HG02943 (cell line): ENCODE measurements around the gene TNMD.
"Not testable (repeated sequence)": the region's sequence is repeated elsewhere in the genome, so short reads cannot be mapped to it uniquely, and the experiment has no call there.

Experiments used
- ATAC-seq: cut with Tn5 transposase; IDR thresholded peaks from one replicate; pipeline ENCODE4 v1.9.1; 2021; ENCODE audit warnings: mild to moderate bottlenecking, low read depth, moderate library complexity; ENCODE audit not compliant: unreplicated experiment

TNMD gene

GRCh38 chrX:100584611-100585010 is at the start of gene TNMD:
TSS of gene TNMD (plus strand) at chrX:100584936. CDS start at chrX:100585019, 83 bp downstream.
- no peak for ATAC-seq

GRCh38 chrX:100565534-100565933 is 19.2 kb upstream of the TNMD start:
- not testable (repeated sequence) for ATAC-seq

- ATAC-seq, result no peak
Observed at GRCh38 chrX:100586747-100587146, 2.0 kb downstream of the TNMD start.

GRCh38 chrX:100587861-100588260 is 3.1 kb downstream of the TNMD start:
- no peak for ATAC-seq

GRCh38 chrX:100591256-100592051 is 6.7 kb downstream of the TNMD start:
- no peak for ATAC-seq

GRCh38 chrX:100593126-100593525 is 8.4 kb downstream of the TNMD start:
- no peak for ATAC-seq

- no peak for ATAC-seq
Observed at GRCh38 chrX:100593581-100593980, 8.8 kb downstream of the TNMD start.

- ATAC-seq, result no peak
Observed at GRCh38 chrX:100596601-100597000, 11.9 kb downstream of the TNMD start.

GRCh38 chrX:100599456-100599855 is 14.7 kb downstream of the TNMD start:
- ATAC-seq, result no peak

GRCh38 chrX:100600340-100600739 is 15.6 kb downstream of the TNMD start:
- ATAC-seq, result no peak

GRCh38 chrX:100600758-100601157 is 16.0 kb downstream of the TNMD start:
- ATAC-seq, result no peak

GRCh38 chrX:100606753-100607152 is 22.0 kb downstream of the TNMD start:
- no peak for ATAC-seq

- ATAC-seq, result no peak
Observed at GRCh38 chrX:100609591-100609990, 24.9 kb downstream of the TNMD start.

- ATAC-seq, result no peak
Observed at GRCh38 chrX:100611951-100612350, 27.2 kb downstream of the TNMD start.

- ATAC-seq, result peak; percentile 91
Observed at GRCh38 chrX:100615005-100615404, 30.3 kb downstream of the TNMD start.

GRCh38 chrX:100623001-100623400 is 38.3 kb downstream of the TNMD start:
- no peak for ATAC-seq

- ATAC-seq, result peak; percentile 93
Observed at GRCh38 chrX:100625985-100626491, 41.3 kb downstream of the TNMD start.

GRCh38 chrX:100635040-100635439 is 50.3 kb downstream of the TNMD start:
- ATAC-seq, result no peak

- no peak for ATAC-seq
Observed at GRCh38 chrX:100635989-100636320, 51.2 kb downstream of the TNMD start.

GRCh38 chrX:100636321-100636991 is 51.7 kb downstream of the TNMD start, which contains the start of gene TSPAN6:
TSS of gene TSPAN6 (minus strand) at chrX:100636806. CDS start at chrX:100636694, 112 bp downstream.
- no peak for ATAC-seq

- ATAC-seq, result no peak
Observed at GRCh38 chrX:100642290-100642689, 57.6 kb downstream of the TNMD start.

GRCh38 chrX:100643212-100643611 is 58.5 kb downstream of the TNMD start:
- no peak for ATAC-seq
